GM23338 (cell line): ENCODE measurements around the gene RBCK1.

Experiments
- CREB1 ChIP-seq: fragments of 250-450 bp; sonication (Bioruptor Pico); IDR thresholded peaks from 2 replicates; pipeline ENCODE4 v1.5.0; 2020; ENCODE audit warnings: low read depth, mild to moderate bottlenecking, moderate library complexity
- CTCF ChIP-seq, 2 experiments: fragments of 200-600 bp in 1 of 2; sonication (generic) in 1 of 2; conservative IDR thresholded peaks; 2 replicates each; pipeline versions ENCODE4 v1.5.1 to v1.6.1; 2016 to 2017; ENCODE audit warnings: antibody characterized with exemption in 2 of 2, low read depth in 2 of 2, mild to moderate bottlenecking in 2 of 2, moderate library complexity in 1 of 2
- EZH2 ChIP-seq: fragments of 200-600 bp; sonication (generic); IDR thresholded peaks from one replicate; pipeline ENCODE4 v1.8.0; 2017; ENCODE audit warnings: antibody characterized with exemption, mild to moderate bottlenecking, low read depth; ENCODE audit not compliant: unreplicated experiment
- EZH2phosphoT487 ChIP-seq: fragments of 200-600 bp; sonication (generic); IDR thresholded peaks from one replicate; pipeline ENCODE4 v1.8.1; 2018; ENCODE audit warnings: antibody characterized with exemption; ENCODE audit not compliant: unreplicated experiment
- POLR2AphosphoS5 ChIP-seq: IDR thresholded peaks from 2 replicates; pipeline ENCODE4 v1.6.1; 2016; ENCODE audit warnings: antibody characterized with exemption, low read depth
- REST ChIP-seq: IDR thresholded peaks from one replicate; pipeline ENCODE4 v1.6.1; 2018; ENCODE audit warnings: antibody characterized with exemption; ENCODE audit not compliant: unreplicated experiment
- STAT1 ChIP-seq: IDR thresholded peaks from one replicate; pipeline ENCODE4 v1.6.1; 2016; ENCODE audit warnings: antibody characterized with exemption; ENCODE audit not compliant: unreplicated experiment
- ZNF462 ChIP-seq: fragments of 250-450 bp; sonication (Bioruptor Pico); IDR thresholded peaks from 2 replicates; pipeline ENCODE4 v1.5.0; 2020; ENCODE audit warnings: mild to moderate bottlenecking, moderate library complexity

- TF ChIP-seq CTCF (conservative IDR thresholded peaks at IDR 0.05; ENCODE audit: low read depth in 2 of 2), result no peak
- no peak for TF ChIP-seq REST
- no peak for TF ChIP-seq EZH2
- no peak for TF ChIP-seq POLR2AphosphoS5
- no peak for TF ChIP-seq EZH2phosphoT487
- TF ChIP-seq ZNF462, result no peak
- no peak for TF ChIP-seq CREB1 (CRISPR knock-in tag)
- no peak for TF ChIP-seq STAT1
Measured at GRCh38 chr20:421685-422250, 13.7 kb downstream of the RBCK1 start.
